A549 (cell line): ENCODE measurements around the gene NMRK1. TPM values are rescaled to one million over a fixed set of nuclear protein-coding genes. Genes with fewer than 3 reads are reported as not detected.

Source experiments
- ATAC-seq, 2 experiments: fragments of 200-7000 bp in 1 of 2; fragments of >200 bp in 1 of 2; cut with Nextera tagmentation in 1 of 2; cut with Tn5 transposase in 1 of 2; 3 replicates each; pipeline versions ENCODE4 v1.8.0 to v1.9.1; 2018 to 2020; ENCODE audit warnings: mild to moderate bottlenecking in 1 of 2, moderate library complexity in 1 of 2
- CTCF ChIA-PET: fragments of 300-600 bp; sonication (Branson Sonifier 250); formaldehyde crosslinking; extraction: SDS; loops from one replicate; lab custom pipeline; 2021; ENCODE audit warnings: antibody characterized with exemption, inconsistent platforms; lab: Yijun Ruan, JAX
- POLR2A ChIA-PET: fragments of 350-600 bp; formaldehyde crosslinking; extraction: SDS; loops from one replicate; lab custom pipeline; 2021; ENCODE audit warnings: antibody characterized with exemption, inconsistent platforms; lab: Yijun Ruan, JAX
- DNase-seq, 2 experiments: peaks; one replicate each; pipeline versions ENCODE4 v3.0.0 to v3.0.0-alpha.2; 2011 to 2016; ENCODE audit warnings: low read depth in 1 of 2, low spot score in 1 of 2
- FAIRE-seq: peaks from 2 replicates; lab custom pipeline; 2011; peaks lifted over from hg19 to GRCh38; lab: Jason Lieb, UNC
- H3K27ac ChIP-seq, 2 experiments: fragments of >200 bp; sonication (Bioruptor Twin); formaldehyde crosslinking; 3 replicates each; pipeline ENCODE4 v1.5.1; 2016 to 2017
- H3K4me1 ChIP-seq: fragments of >200 bp; sonication (Bioruptor Twin); formaldehyde crosslinking; 3 replicates; pipeline ENCODE4 v1.6.1; 2016
- H3K4me2 ChIP-seq: fragments of >200 bp; sonication (Bioruptor Twin); formaldehyde crosslinking; 3 replicates; pipeline ENCODE4 v1.6.1; 2016
- H3K4me3 ChIP-seq: fragments of >200 bp; sonication (Bioruptor Twin); formaldehyde crosslinking; 3 replicates; pipeline ENCODE4 v1.5.1; 2016
- H3K9me3 ChIP-seq: fragments of >200 bp; sonication (Bioruptor Twin); formaldehyde crosslinking; 3 replicates; pipeline ENCODE4 v1.6.1; 2016
- ATOH8 ChIP-seq: fragments of 250-450 bp; sonication (Bioruptor Pico); IDR thresholded peaks from 2 replicates; pipeline ENCODE4 v1.5.0; 2020; ENCODE audit warnings: low read depth, mild to moderate bottlenecking, moderate library complexity
- CBX2 ChIP-seq: fragments of 200-600 bp; sonication (generic); IDR thresholded peaks from 2 replicates; pipeline ENCODE4 v1.6.1; 2016; ENCODE audit warnings: low read depth, mild to moderate bottlenecking, borderline replicate concordance
- EHMT2 ChIP-seq: fragments of 200-600 bp; sonication (generic); IDR thresholded peaks from 2 replicates; pipeline ENCODE4 v1.6.1; 2016; ENCODE audit warnings: antibody characterized with exemption, low read depth, mild to moderate bottlenecking, moderate library complexity
- ESRRA ChIP-seq: fragments of 150-350 bp; IDR thresholded peaks from 2 replicates; pipeline ENCODE4 v1.6.1; 2014; ENCODE audit warnings: mild to moderate bottlenecking, low read length, borderline replicate concordance
- FOXS1 ChIP-seq: fragments of 250-450 bp; sonication (Bioruptor Pico); IDR thresholded peaks from 2 replicates; pipeline ENCODE4 v1.5.0; 2020; ENCODE audit warnings: mild to moderate bottlenecking, moderate library complexity
- HES2 ChIP-seq: fragments of >200 bp; sonication (Bioruptor Twin); formaldehyde crosslinking; IDR thresholded peaks from 2 replicates; pipeline ENCODE4 v1.6.1; 2016
- HEYL ChIP-seq: fragments of 250-450 bp; sonication (Bioruptor Pico); IDR thresholded peaks from 2 replicates; pipeline ENCODE4 v1.8.0; 2021; ENCODE audit warnings: mild to moderate bottlenecking, moderate library complexity
- HMGXB4 ChIP-seq: fragments of 250-450 bp; sonication (Bioruptor Pico); IDR thresholded peaks from 2 replicates; pipeline ENCODE4 v1.5.0; 2021; ENCODE audit warnings: mild to moderate bottlenecking, moderate library complexity, borderline replicate concordance
- HOXA7 ChIP-seq: fragments of 250-450 bp; sonication (Bioruptor Pico); IDR thresholded peaks from 2 replicates; pipeline ENCODE4 v1.5.0; 2020; ENCODE audit warnings: mild to moderate bottlenecking, moderate library complexity
- HOXB13 ChIP-seq: fragments of 250-450 bp; sonication (Bioruptor Pico); IDR thresholded peaks from 2 replicates; pipeline ENCODE4 v1.5.0; 2020; ENCODE audit warnings: low read depth, mild to moderate bottlenecking, moderate library complexity
- HOXB5 ChIP-seq: fragments of 250-450 bp; sonication (Bioruptor Pico); IDR thresholded peaks from 2 replicates; pipeline ENCODE4 v1.5.0; 2020; ENCODE audit warnings: mild to moderate bottlenecking, moderate library complexity
- KDM5A ChIP-seq: fragments of 200-600 bp; sonication (generic); IDR thresholded peaks from 2 replicates; pipeline ENCODE4 v1.6.1; 2016; ENCODE audit warnings: antibody characterized with exemption, mild to moderate bottlenecking
- MAZ ChIP-seq: fragments of 150-350 bp; IDR thresholded peaks from 2 replicates; pipeline ENCODE4 v1.6.1; 2014; ENCODE audit warnings: antibody characterized with exemption, low read depth, low read length, borderline replicate concordance
- MYC ChIP-seq: IDR thresholded peaks from 2 replicates; pipeline ENCODE4 v1.6.1; 2012; ENCODE audit warnings: mild to moderate bottlenecking, inconsistent platforms, low read length, improper control_type of control experiment, borderline replicate concordance
- POLR2A ChIP-seq: IDR thresholded peaks from 2 replicates; pipeline ENCODE4 v1.6.1; 2012; ENCODE audit warnings: mild to moderate bottlenecking, low read length
- RAD21 ChIP-seq, 2 experiments: fragments of >200 bp in 1 of 2; sonication (Bioruptor Twin) in 1 of 2; formaldehyde crosslinking in 1 of 2; IDR thresholded peaks in 1 of 2; conservative IDR thresholded peaks in 1 of 2; 2 replicates in 1 of 2; 3 replicates in 1 of 2; pipeline ENCODE4 v1.6.1; 2012 to 2018; ENCODE audit warnings: inconsistent platforms in 1 of 2
- RCOR1 ChIP-seq: fragments of 150-350 bp; IDR thresholded peaks from 2 replicates; pipeline ENCODE4 v1.6.1; 2014; ENCODE audit warnings: antibody characterized with exemption, low read length, low read depth
- RFX5 ChIP-seq: fragments of 450-650 bp; IDR thresholded peaks from 2 replicates; pipeline ENCODE4 v1.7.1; 2014; ENCODE audit warnings: antibody characterized with exemption, mild to moderate bottlenecking, moderate library complexity
- SMC3 ChIP-seq: fragments of >200 bp; sonication (Bioruptor Twin); formaldehyde crosslinking; IDR thresholded peaks from 3 replicates; pipeline ENCODE4 v1.6.1; 2018; ENCODE audit warnings: inconsistent platforms
- SREBF2 ChIP-seq: fragments of 450-650 bp; IDR thresholded peaks from 2 replicates; pipeline ENCODE4 v1.6.1; 2014; ENCODE audit warnings: mild to moderate bottlenecking, moderate library complexity
- TFCP2L1 ChIP-seq: fragments of 250-450 bp; sonication (Bioruptor Pico); IDR thresholded peaks from 2 replicates; pipeline ENCODE4 v1.5.0; 2021; ENCODE audit warnings: mild to moderate bottlenecking
- TP53 ChIP-seq: fragments of 250-450 bp; sonication (Bioruptor Pico); IDR thresholded peaks from 2 replicates; pipeline ENCODE4 v1.5.0; 2021; ENCODE audit warnings: mild to moderate bottlenecking, moderate library complexity
- ZC3H11A ChIP-seq: fragments of 450-650 bp; IDR thresholded peaks from 2 replicates; pipeline ENCODE4 v1.6.1; 2014; ENCODE audit warnings: antibody characterized with exemption, mild to moderate bottlenecking
- ZFP36 ChIP-seq: fragments of 450-650 bp; IDR thresholded peaks from 2 replicates; pipeline ENCODE4 v1.6.1; 2014; ENCODE audit warnings: borderline replicate concordance; ENCODE audit not compliant: partially characterized antibody
- ZNF302 ChIP-seq: fragments of 250-450 bp; sonication (Bioruptor Pico); IDR thresholded peaks from 2 replicates; pipeline ENCODE4 v1.9.0; 2021; ENCODE audit warnings: inconsistent platforms, mild to moderate bottlenecking, moderate library complexity
- ZSCAN20 ChIP-seq: fragments of 250-450 bp; sonication (Bioruptor Pico); IDR thresholded peaks from 2 replicates; pipeline ENCODE4 v1.8.0; 2022; ENCODE audit warnings: mild to moderate bottlenecking, moderate library complexity
- WGBS: methylation state at CpG from one replicate; pipeline ENCODE4 v1.1.6; 2017; ENCODE audit errors: missing lambda C conversion rate; 5-methylcytosine and 5-hydroxymethylcytosine counted together
- polyA plus RNA-seq, 4 experiments: library from polyadenylated mRNA; depleted of rRNA in 3 of 4; stranded (reverse); fragments of >200 nt; fragmentation: RNase III in 1 of 4; extraction: RNeasy Plus Mini Kit Qiagen cat#74134 plus additional on column Dnase treatment in 1 of 4; gene quantifications; 2 replicates in 3 of 4; 3 replicates in 1 of 4; pipeline ENCODE4 v1.2.3, GENCODE V29; 2011 to 2017

The NMRK1 gene
- polyA plus RNA-seq, 2 of the 4 experiments (the other 2 are of a cell fraction): 7.6 to 10.5 TPM

- POLR2A ChIA-PET: no interaction called here
- 83% methylated on average over 3 of the region's 3 CpGs for WGBS
- ATAC-seq (no peak), FAIRE-seq (no peak), DNase-seq (no peak)
- Histone ChIP-seq H3K4me2 (no peak overlapping the region), H3K4me1 (no peaks in the 10 kb centered on the region), H3K4me3 (no peak overlapping the region), H3K9me3 (no peaks in the 10 kb centered on the region), H3K27ac (no peak overlapping the region)
- TF ChIP-seq HOXA7 (no peak), EHMT2 (no peak), HOXB13 (CRISPR knock-in tag) (no peak), HOXB5 (CRISPR knock-in tag) (no peak), ATOH8 (CRISPR knock-in tag) (no peak), KDM5A (no peak), ESRRA (no peak), CBX2 (no peak), ZFP36 (no peak), HEYL (CRISPR knock-in tag) (no peak), FOXS1 (CRISPR knock-in tag) (no peak), TP53 (CRISPR knock-in tag) (no peak), HMGXB4 (CRISPR knock-in tag) (no peak), SREBF2 (no peak), ZSCAN20 (no peak), SMC3 (no peak), ZC3H11A (no peak)
- CTCF ChIA-PET: interaction anchor here (1.0 to 1.2 kb wide), 2 partner anchors 15 to 637 kb away, joined by 3 read pairs; no protein-coding TSS in a partner anchor
These were observed 45.4 kb upstream of the NMRK1 start for GRCh38 chr9:75133396-75133795.

GRCh38 chr9:75132244-75132643, 44.3 kb upstream of the NMRK1 start:
- ATAC-seq: no peak
- WGBS: 40% methylated on average over 4 of the region's 4 CpGs
- TF ChIP-seq TFCP2L1 (CRISPR knock-in tag) (no peak), MAZ (no peak), MYC (no peak), EHMT2 (no peak), RAD21 (conservative IDR thresholded peaks at IDR 0.05 in 1 of 2, IDR thresholded peaks at IDR 0.05 in 1 of 2) (no peak), SMC3 (no peak), POLR2A (0 out of 2 replicates have a peak, but pooled peaks have one; percentile 9), CBX2 (no peak)
- Histone ChIP-seq H3K4me1 (no peaks in the 10 kb centered on the region), H3K27ac (no peak overlapping the region), H3K9me3 (no peaks in the 10 kb centered on the region), H3K4me3 (no peak overlapping the region), H3K4me2 (no peak overlapping the region)
- CTCF ChIA-PET: interaction anchor here (1.0 kb wide), 2 partner anchors 14 to 638 kb away, joined by 3 read pairs; no protein-coding TSS in a partner anchor
- POLR2A ChIA-PET: no interaction called here
- DNase-seq: no peak
- FAIRE-seq: no peak

- ChIA-PET CTCF (interaction anchor here (1.0 kb wide), 1 partner anchor 14 kb away, joined by 3 read pairs; no protein-coding TSS in a partner anchor), POLR2A (no interaction called here)
- no peak overlapping the region for H3K4me2 ChIP-seq
- H3K27ac ChIP-seq: no peak overlapping the region
- no peaks in the 10 kb centered on the region for H3K9me3 ChIP-seq
- H3K4me3 ChIP-seq: no peak overlapping the region
- H3K4me1 ChIP-seq: no peaks in the 10 kb centered on the region
- DNase-seq (no peak), FAIRE-seq (no peak), ATAC-seq (no peak)
- 93% methylated on average over 3 of the region's 3 CpGs for WGBS
- TF ChIP-seq RFX5 (no peak), ZNF302 (CRISPR knock-in tag) (no peak), HOXB13 (CRISPR knock-in tag) (no peak), RCOR1 (no peak), HES2 (no peak), ESRRA (no peak), RAD21 (conservative IDR thresholded peaks at IDR 0.05 in 1 of 2, IDR thresholded peaks at IDR 0.05 in 1 of 2) (no peak)
These were observed 43.7 kb upstream of the NMRK1 start for GRCh38 chr9:75131700-75132099.
